ENCODE data around the gene DPYSL4. TPM values are rescaled to one million over a fixed set of nuclear protein-coding genes. Genes with fewer than 3 reads are reported as not detected.

The DPYSL4 gene
- total and polyA plus RNA-seq, 2 of the 13 experiments (the other 11 are each of a cell fraction or from before 2014, with no cell fraction given): 0.84 to 1.2 TPM

GRCh38 chr10:132174237-132174636 lies 12.5 kb upstream of the DPYSL4 start (continued):
- TF ChIP-seq CENPT (CRISPR knock-in tag; IDR thresholded peaks at IDR 0.05; ENCODE audit: low read depth) (no peak), HOMEZ (CRISPR knock-in tag; IDR thresholded peaks at IDR 0.05; ENCODE audit: low read depth) (no peak)

GRCh38 chr10:132175408-132175807 lies 11.3 kb upstream of the DPYSL4 start:
- H3K4me1 ChIP-seq (ENCODE audit: insufficient read depth, low read length): peaks cover 33% of the 10 kb centered on the region
- no peaks in the 10 kb centered on the region for H3K36me3 ChIP-seq (replicated peaks in 1 of 2; ENCODE audit: control insufficient read depth in 1 of 2, insufficient read depth in 2 of 2, low read length in 2 of 2)
- H3K27ac ChIP-seq (ENCODE audit: extremely low read length, insufficient read depth, low read length): no peak overlapping the region
- no peak for DNase-seq (ENCODE audit: low spot score)
- H3K79me2 ChIP-seq (ENCODE audit: insufficient read depth, low read length): no peaks in the 10 kb centered on the region
- H3K4me2 ChIP-seq (ENCODE audit: low read depth, low read length): no peak overlapping the region
- H3K9me3 ChIP-seq (ENCODE audit: low read length): no peaks in the 10 kb centered on the region
- FAIRE-seq: no peak
- in situ Hi-C loops (cut with HindIII; ENCODE audit: extremely low pct_ligation_motif_present, low pct_unique_long_range_greater_than_20kb) (no loop called here), intact Hi-C loops (cut with micrococcal nuclease; ENCODE audit: unreplicated experiment) (no loop called here)
- ChIA-PET POLR2A (no interaction called here), CTCF (ENCODE audit: low intra/inter-chr PET ratio, low total read pairs) (no interaction called here)
- no peak for ATAC-seq
- peaks cover 4 to 48% of the 10 kb centered on the region in 2 experiments; a peak in 4 of 5 replicates for H3K27me3 ChIP-seq (ENCODE audit: control insufficient read depth in 1 of 2, insufficient read depth in 2 of 2, low read length in 2 of 2)
- no TSS peak for BruUV-seq (replicated peaks)
- no peak overlapping the region for H3K9ac ChIP-seq (ENCODE audit: insufficient read depth, low read depth, low read length)
- WGBS (ENCODE audit: low lambda C conversion rate): 24% methylated on average over 4 of the region's 6 CpGs
- H4K20me1 ChIP-seq (ENCODE audit: insufficient read depth, low read length): no peaks in the 10 kb centered on the region; the same call in 1 of the 2 replicates
- H3K4me3 ChIP-seq (replicated peaks in 1 of 3; ENCODE audit: insufficient read depth in 1 of 3, low read depth in 2 of 3, low read length in 3 of 3): no peak overlapping the region
- H2AFZ ChIP-seq (ENCODE audit: low read length): no peak overlapping the region
- TF ChIP-seq ELK4 (CRISPR knock-in tag; IDR thresholded peaks at IDR 0.05; ENCODE audit: borderline replicate concordance): no peak
- TF ChIP-seq ZNF296 (CRISPR knock-in tag; conservative IDR thresholded peaks at IDR 0.05): no peak
- no peak for TF ChIP-seq ZNF101 (CRISPR knock-in tag; IDR thresholded peaks at IDR 0.05; ENCODE audit: borderline replicate concordance, low read depth)
- no peak for TF ChIP-seq ZNF362 (CRISPR knock-in tag; IDR thresholded peaks at IDR 0.05; ENCODE audit: borderline replicate concordance)
- TF ChIP-seq CENPX (CRISPR knock-in tag; IDR thresholded peaks at IDR 0.05): no peak
- no peak for TF ChIP-seq ZNF546 (CRISPR knock-in tag; conservative IDR thresholded peaks at IDR 0.05)
- TF ChIP-seq ZEB1 (IDR thresholded peaks at IDR 0.05; ENCODE audit: insufficient replicate concordance, low read depth): no peak
- no peak for TF ChIP-seq ZNF251 (CRISPR knock-in tag; IDR thresholded peaks at IDR 0.05)
- no peak for TF ChIP-seq FOSL1 (CRISPR knock-in tag; IDR thresholded peaks at IDR 0.05; ENCODE audit: borderline replicate concordance)
- TF ChIP-seq BATF2 (CRISPR knock-in tag; IDR thresholded peaks at IDR 0.05): no peak
- no peak for TF ChIP-seq ZNF660 (CRISPR knock-in tag; IDR thresholded peaks at IDR 0.05; ENCODE audit: borderline replicate concordance, low read depth)
- TF ChIP-seq BCLAF1 (IDR thresholded peaks at IDR 0.05): no peak
